Measurements from ENCODE around the gene CYP1A1.

CYP1A1 gene

DNA sequence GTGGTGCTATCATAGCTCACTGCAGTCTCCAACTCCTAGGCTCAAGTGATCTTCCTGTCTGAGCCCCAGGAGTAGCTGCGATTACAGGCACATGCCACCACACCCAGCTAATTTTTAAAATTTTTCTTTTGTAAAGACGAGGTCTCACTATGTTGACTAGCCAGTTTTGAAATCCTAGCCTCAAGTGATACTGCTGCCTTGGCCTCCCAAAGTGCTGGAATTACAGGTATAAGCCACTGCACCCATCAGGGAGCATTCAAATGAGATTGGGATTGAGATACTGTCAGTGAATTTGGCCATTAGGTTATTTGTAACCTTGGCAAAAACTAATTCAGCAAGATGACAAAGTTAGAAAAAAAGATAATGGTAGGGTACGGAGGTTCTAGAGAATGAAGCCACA lies 51.2 kb downstream of the CYP1A1 start:
- no peak overlapping the region for H3K4me3 ChIP-seq (replicated peaks in 1 of 2; ENCODE audit: low read depth in 2 of 2, low read length in 2 of 2)
- TF ChIP-seq, protein P1, sequence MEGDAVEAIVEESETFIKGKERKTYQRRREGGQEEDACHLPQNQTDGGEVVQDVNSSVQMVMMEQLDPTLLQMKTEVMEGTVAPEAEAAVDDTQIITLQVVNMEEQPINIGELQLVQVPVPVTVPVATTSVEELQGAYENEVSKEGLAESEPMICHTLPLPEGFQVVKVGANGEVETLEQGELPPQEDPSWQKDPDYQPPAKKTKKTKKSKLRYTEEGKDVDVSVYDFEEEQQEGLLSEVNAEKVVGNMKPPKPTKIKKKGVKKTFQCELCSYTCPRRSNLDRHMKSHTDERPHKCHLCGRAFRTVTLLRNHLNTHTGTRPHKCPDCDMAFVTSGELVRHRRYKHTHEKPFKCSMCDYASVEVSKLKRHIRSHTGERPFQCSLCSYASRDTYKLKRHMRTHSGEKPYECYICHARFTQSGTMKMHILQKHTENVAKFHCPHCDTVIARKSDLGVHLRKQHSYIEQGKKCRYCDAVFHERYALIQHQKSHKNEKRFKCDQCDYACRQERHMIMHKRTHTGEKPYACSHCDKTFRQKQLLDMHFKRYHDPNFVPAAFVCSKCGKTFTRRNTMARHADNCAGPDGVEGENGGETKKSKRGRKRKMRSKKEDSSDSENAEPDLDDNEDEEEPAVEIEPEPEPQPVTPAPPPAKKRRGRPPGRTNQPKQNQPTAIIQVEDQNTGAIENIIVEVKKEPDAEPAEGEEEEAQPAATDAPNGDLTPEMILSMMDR (IDR thresholded peaks at IDR 0.05; ENCODE audit: low read depth, low read length) = no peak
- no peak for DNase-seq (ENCODE audit: low read depth in 2 of 2)

DNA sequence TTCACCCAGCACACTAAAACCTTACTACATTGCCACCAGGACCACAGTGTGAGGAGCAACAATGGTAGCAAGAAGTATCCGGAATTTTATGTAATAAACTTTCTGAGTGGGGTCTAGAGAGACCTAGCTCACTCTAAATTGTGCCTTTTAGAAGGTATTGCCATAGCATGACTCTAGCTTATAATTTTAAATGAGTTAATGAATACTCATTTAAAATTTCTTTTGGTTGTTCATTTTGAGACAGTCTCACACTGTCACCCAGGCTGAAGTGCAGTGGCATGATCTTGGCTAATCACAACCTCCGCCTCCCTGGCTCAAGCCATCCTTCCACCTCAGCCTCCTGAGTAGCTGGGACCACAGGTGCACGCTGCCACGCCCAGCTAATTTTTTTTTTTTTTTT lies 55.7 kb downstream of the CYP1A1 start:
- H3K4me3 ChIP-seq (replicated peaks in 1 of 2; ENCODE audit: low read depth in 2 of 2, low read length in 2 of 2) = no peak overlapping the region
- TF ChIP-seq, protein P1 (IDR thresholded peaks at IDR 0.05; ENCODE audit: low read depth, low read length) = no peak
- no peak for DNase-seq (ENCODE audit: low read depth in 2 of 2)

All from cardiac fibroblast (primary cell).